H1 (cell line): ENCODE measurements around the gene NEMF.

Source experiments
- BACH1 ChIP-seq: IDR thresholded peaks from 2 replicates; pipeline ENCODE4 v1.6.1; 2012; ENCODE audit warnings: low read length, improper control_type of control experiment
- RFX5 ChIP-seq: IDR thresholded peaks from 2 replicates; pipeline ENCODE4 v1.6.1; 2011; ENCODE audit warnings: low read depth, low read length, improper control_type of control experiment, borderline replicate concordance
- YY1 ChIP-seq: IDR thresholded peaks from 2 replicates; pipeline ENCODE4 v1.6.1; 2011; ENCODE audit warnings: low read depth, mild to moderate bottlenecking, low read length
- TF ChIP-seq, protein P1 (sequence below), 3 experiments: IDR thresholded peaks; 1 replicate in 2 of 3; 2 replicates in 1 of 3; pipeline versions ENCODE4 v1.5.1 to v1.6.1; 2011; ENCODE audit warnings: low read length in 3 of 3, mild to moderate bottlenecking in 3 of 3, inconsistent platforms in 2 of 3, low read depth in 1 of 3, moderate library complexity in 1 of 3; ENCODE audit not compliant: insufficient read depth in 1 of 3; ENCODE audit errors: control extremely low read depth in 1 of 3

- TF ChIP-seq RFX5 = no peak
- TF ChIP-seq YY1 = no peak
- TF ChIP-seq, protein P1, sequence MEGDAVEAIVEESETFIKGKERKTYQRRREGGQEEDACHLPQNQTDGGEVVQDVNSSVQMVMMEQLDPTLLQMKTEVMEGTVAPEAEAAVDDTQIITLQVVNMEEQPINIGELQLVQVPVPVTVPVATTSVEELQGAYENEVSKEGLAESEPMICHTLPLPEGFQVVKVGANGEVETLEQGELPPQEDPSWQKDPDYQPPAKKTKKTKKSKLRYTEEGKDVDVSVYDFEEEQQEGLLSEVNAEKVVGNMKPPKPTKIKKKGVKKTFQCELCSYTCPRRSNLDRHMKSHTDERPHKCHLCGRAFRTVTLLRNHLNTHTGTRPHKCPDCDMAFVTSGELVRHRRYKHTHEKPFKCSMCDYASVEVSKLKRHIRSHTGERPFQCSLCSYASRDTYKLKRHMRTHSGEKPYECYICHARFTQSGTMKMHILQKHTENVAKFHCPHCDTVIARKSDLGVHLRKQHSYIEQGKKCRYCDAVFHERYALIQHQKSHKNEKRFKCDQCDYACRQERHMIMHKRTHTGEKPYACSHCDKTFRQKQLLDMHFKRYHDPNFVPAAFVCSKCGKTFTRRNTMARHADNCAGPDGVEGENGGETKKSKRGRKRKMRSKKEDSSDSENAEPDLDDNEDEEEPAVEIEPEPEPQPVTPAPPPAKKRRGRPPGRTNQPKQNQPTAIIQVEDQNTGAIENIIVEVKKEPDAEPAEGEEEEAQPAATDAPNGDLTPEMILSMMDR (IDR thresholded peaks at IDR 0.05; ENCODE audit: control extremely low read depth in 1 of 3, insufficient read depth in 1 of 3, low read depth in 1 of 3, low read length in 3 of 3) = no peak
- no peak for TF ChIP-seq BACH1
These were observed 27.9 kb upstream of the NEMF start for GRCh38 chr14:49880267-49881064.
